Activated T-cell treated with anti-CD3 and anti-CD28 coated beads for 1 hour (primary cell): Measurements from ENCODE around the gene CS.
A peak's percentile ranks its signal among the peaks of the same experiment; 100 is the strongest.
"Not testable (repeated sequence)": the region's sequence is repeated elsewhere in the genome, so short reads cannot be mapped to it uniquely, and the experiment has no call there.

Experiments
- DNase-seq: peaks from one replicate; pipeline ENCODE4 v3.0.0-alpha.2; 2020; ENCODE audit warnings: low read depth

Gene CS

DNA sequence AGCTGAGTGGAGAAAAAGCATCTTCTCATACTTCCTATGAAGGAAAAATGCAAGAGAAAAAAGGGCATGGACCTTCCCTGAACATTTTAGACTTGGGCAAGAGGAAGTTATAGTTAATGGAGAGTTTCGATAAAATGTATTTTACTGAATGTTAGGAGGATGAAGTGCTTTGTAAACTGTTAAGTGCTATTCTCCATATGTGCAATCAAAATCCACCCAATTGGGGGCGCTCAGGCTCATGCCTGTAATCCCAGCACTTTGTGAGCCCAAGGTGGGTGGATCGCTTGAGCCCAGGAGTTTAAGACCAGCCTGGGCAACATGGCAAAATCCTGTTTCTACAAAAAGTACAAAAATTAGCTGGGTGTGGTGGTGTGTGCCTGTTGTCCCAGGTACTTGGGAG is 17.5 kb upstream of the CS start:
- DNase-seq = no peak

DNA sequence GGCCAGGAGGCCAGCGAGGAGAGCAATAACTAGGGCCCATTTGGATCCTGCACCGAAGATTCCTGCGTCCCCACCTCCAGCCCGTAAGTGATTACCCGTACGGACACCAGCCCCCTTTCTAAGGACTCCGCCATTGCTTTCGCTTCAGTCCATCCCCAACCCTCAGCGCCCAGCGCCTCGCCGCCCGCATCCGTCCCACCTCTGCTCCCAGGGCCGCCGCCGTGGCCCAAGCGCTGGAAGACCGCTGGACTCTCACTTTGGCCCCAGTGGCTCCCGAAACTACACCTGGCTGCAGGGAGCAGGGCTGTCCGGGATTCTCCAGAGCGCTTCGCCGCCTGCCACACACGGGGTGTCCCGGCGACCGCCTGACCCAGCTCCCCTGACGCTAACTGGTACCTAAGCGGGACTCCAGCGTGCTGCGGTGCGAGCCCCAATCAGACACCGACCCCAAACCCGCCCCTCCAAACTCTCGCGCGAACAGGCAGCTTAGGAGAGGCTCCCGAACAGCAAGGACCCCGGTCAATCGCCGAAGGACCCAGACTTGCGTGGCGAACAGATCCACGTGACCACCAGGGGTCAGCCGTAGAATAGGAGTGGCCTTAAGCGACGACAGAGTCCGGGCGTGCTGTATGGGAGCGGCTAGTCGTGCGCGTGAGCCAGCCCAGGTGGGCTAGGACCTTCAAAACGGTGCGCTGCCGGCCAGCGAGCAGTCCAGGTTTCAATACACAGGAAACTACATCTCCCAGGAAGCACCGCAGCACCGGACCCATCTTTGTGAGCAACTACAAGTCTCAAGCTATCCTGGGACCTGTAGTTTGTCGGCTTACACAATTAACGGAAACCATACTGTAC is 15.7 kb upstream of the CS start, which contains the start of gene CNPY2:
Gene CNPY2 (minus strand): TSS at position 367 of the 852 bp plus-strand sequence. CDS start 771 bp downstream, outside the sequence.
- peak; percentile 87 for DNase-seq

DNA sequence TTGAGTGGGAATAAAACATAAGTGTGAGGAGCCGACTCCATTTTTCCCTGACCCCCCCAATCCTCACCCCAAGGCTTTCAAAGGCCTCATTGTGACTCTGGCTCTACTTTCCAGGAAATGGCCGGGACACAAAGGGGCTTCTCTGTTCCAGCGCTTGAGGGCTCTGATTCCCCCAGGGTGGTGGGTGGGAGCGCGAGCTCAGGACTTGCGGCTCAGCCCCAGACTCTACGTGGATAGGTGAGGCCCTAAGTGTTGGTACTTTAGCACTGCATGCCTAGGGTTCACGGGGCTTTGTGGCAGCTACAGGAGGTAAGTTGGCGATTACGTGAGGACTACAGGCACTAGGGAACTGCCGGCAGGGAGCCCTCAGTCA is 15.1 kb upstream of the CS start:
- no peak for DNase-seq

DNA sequence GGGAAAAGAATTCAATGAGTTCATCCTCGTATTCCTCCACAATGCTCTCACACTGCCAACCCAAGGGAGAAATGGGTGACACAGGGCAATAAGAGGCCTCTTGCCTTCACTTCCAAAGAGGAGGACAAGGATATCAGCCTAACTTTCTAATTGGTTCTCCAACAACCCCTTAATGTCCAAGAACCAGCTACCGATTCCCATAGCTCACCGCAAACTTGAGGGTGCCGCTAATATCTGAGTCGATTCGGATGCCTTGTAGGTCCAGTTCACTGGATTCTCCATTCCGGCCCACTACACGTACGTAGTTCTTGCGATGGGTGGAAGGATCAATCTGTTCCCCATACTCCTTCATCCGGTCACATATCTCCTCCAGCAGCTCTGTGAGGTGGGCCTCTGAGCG is 10.9 kb upstream of the CS start:
- DNase-seq = no peak

DNA sequence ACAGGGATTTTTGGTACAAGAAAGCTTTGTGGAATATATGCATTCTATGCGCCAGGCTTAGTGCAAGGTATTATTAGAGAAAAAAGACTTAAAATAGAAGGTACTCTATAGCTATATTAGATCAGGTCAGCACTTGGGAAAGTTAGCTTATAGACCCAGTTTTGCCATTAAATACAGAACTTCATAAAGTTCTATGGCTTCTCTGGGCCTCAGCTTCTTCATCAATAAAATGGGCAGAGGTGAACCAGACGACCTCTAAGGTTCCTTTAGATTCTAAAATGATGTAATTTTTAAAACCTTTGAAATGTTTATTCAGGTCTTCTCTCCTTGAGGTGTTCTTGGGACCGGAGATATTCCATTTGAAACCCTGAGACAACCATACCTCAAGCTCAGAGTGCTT is 8.6 kb upstream of the CS start:
- no peak for DNase-seq

DNA sequence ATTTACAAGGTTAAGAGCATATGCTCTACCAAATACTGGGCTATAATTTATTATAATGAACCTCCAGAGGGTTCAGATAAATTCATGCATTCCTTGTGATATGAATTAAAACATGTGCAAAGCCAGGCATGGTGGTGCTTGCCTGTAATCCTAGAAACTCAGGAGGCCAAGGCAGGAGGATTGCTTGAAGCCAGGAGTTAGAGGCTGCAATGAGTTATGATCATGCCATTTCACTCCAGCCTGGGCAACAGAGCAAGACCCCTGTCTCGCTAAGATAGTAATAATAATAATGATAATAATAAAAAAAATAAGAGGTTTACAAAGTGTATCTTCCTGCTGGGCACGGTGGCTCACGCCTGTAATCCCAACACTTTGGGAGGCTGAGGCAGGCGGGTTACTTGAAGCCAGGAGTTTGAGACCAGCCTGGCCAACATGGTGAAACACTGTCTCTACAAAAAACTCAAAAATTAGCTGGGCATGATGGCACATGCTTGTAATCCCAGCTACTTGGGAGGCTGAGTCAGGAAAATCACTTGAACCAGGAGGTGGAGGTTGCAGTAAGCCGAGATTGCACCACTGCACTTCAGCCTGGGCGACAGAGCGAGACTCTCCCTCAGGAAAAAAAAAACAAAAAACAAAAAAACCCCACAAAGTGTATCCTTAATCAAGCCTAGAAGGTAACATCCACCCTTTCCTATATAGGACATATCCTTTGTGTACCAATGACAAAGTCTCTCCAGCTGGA is 7.3 kb upstream of the CS start:
- DNase-seq = no peak

DNA sequence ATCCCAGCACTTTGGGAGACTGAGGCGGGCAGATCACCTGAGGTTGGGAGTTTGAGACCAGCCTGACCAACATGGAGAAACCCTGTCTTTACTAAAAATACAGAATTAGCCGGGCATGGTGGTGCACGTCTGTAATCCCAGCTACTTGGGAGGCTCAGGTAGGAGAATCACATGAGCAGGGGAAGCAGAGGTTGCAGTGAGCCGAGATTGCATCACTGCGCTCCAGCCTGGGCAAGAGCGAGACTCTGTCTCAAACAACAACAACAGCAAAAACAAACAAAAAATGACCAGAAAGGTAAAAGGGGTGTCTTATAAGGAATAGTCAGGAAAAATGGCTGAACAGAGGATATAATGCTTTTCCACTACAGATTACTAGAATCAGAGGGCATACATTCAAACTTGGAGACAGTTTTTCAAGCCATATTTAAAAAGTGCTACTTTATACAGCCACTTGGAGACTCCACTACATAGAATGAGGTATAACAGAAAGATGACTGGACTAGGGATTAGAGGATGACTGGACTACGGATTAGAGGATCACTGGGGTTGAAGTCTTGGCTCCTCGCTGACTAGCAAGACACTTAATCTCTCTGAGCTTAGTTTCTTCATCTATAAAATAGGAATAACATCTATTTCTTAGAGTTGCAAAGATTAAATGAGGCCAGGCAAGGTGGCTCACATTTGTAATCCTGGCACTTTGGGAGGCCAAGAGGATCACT is 4.9 kb upstream of the CS start:
- no peak for DNase-seq

DNA sequence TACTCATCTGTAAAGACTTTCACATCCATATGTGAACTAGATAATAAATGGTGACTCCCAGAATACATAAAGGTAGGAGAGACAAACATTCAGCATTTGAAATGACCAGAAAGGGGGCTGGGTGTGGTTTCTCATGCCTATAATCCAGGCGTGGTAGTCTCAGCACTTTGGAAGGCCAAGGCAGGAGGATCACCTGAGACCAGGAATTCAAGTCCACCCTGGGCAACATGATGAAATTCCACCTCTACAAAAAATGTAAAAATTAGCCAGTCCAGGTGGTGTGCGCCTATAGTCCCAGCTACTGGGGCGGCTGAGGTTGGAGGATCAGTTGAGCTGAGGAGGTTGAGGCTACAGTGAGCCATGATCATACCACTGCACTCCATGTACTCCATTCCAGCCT is 4.1 kb upstream of the CS start:
- DNase-seq = no peak

DNA sequence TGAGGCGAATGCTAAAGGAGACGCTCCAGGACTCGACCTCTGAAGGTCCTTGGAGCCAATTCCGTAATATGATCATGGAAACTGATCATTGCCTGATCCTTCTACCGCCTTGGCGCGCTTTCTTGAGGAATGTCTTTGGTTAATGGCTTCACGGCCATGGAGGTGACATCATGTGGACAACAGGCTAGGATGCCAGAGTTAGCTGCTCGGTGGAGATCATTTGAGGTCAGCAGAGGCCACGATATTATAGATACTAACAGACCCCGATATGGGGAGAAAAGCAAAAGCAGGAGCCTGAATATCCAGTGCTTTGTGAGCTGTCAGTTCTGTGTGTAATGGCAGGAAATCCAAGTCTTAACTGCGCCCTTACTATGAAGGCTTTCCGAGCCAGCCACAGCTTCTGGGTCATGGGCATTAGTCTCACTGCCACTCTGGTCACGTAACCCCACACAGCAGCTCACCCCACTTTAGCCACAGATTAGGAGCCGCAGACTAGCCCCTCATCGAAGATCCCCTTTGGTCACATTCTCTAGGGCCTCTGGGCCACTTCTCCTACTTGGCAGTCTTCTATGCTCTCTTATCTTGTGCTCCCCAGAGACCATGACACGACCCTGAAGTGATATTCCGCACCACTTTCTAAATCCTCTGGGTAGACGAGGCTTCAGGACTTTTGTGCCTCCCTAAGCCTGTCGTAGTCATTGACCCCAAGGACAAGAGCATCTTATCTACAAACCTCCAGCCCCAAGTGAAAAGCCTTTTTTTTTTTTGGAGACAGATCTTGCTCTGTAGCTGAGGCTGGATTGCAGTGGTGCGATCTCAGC is 724 bp upstream of the CS start:
- DNase-seq = no peak

DNA sequence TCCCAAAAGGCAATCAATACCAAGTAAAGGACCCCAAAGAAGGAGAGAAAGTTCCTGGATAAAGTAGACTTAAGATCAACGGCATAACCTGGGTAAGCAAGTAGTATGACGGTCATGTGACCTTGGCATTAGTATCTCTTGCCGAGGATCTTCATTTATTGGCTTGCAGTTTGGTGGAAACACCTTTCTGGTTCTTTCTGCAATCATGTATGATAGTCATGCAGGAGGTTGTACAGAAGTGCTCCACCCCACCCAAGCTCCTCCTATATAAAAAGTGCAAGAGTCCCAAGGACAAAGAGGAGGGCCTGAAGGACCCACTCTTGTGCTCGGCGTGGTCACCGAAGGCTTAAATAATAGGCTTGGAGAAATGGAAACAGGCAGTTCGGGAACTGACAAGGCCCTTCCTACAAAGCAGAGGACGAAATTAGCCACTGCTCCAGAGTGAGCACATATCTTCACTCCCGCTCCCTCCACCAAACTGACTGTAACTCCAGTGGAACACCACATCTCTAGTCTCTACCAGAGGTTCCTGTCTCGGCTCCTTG is 750 bp downstream of the CS start:
- DNase-seq = no peak

DNA sequence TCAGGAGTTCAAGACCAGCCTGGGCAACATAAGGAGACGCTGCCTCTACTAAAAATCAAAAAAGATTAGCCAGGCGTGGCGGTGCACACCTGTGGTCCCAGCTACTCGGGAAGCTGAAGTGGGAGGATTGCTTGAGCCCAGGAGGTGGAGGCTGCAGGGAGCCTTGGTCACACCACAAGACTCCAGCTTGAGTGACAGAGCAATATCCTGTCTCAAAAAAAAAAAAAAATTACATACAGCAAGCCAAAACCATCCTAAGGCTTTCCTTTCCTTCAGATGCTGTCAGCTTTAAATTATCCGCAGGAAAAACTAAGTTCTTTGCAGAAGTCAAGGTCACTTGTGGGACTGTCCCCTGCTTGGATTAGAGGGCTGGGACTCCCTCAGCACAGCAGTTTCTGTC is 1.3 kb downstream of the CS start:
- no peak for DNase-seq

DNA sequence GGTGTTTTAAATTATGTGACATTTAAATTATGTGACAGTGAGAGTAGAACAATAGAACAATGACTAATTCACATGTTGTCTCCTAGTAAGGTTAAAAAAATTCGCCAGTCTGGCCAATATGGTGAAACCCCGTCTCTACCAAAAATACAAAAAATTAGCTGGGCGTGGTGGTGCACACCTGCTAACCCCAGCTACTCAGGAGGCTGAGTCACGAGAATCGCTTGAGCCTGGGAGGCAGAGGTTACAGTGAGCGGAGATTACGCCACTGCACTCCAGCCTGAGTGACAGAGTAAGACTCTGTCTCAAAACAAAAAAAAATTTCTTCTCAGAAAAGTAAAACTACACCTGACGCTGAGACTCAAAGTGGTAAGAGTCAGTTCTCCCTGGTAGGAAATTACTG is 2.7 kb downstream of the CS start:
- no peak for DNase-seq

DNA sequence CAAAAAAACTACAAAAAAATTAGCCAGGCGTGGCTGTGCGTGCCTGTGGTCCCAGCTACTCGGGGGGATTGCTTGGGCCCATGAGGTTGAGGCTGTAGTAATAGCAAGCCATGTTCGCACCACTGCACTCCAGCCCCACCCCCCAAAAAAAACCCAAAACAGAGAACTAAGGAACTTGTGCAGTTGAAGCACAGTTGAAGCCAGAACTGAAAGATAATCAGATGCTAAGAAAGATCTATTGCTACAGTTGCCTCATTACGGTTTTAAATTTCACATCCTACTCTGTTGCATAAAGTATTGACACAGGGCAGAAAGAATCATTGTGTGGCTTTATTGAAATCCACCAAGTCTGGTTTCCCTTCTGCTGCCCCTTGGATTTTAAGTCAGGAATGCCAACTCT is 3.8 kb downstream of the CS start:
- no peak for DNase-seq

DNA sequence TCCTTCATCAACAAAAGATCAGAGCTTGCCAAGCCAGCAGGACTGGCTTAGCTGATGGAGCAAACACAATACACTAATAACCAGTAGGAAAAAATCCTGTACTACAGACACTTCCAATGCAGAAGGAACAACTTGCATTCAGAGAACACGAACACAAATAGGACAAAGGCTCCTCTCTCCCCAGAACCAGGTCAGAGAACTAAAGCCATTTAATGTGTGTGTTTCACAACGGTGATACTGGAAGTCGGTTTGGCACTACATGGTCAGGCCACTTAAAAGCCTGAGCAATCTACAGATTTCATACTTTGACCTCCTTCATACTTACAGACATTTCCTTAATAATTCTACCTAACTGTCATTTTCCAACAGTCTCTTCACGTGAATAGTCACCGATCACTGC is 6.3 kb downstream of the CS start:
- DNase-seq = no peak

DNA sequence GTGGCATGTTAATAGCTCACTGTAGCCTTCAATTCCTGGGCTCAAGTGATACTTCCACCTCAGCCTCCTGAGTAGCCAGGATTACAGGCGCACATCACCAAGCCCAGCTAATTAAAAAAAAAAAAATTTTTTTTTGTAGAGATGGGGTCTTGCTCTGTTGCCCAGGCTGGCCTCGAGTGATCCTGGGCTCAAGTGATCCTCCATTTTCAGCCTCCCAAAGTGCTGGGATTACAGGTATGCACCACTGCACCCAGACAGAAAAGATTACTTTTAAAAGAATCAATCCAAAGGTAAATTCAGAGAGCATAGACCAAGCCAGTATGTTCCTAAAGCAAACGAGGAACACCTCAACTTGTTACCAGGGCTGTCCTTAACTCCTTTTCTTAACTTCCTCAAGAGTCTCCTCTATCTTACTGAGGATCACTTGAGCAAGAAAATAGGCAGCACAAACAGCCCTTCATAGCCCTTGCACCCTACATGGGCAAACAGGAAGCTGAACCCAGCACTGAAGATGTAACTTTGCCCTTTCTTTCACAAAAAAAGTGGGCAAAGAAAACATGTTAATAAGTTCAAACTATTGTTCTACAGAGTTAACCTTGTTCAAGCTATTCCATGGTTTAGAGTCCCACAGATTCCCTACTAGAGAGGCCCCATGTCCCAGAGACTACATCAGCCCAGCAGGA is 11.3 kb downstream of the CS start:
- no peak for DNase-seq

DNA sequence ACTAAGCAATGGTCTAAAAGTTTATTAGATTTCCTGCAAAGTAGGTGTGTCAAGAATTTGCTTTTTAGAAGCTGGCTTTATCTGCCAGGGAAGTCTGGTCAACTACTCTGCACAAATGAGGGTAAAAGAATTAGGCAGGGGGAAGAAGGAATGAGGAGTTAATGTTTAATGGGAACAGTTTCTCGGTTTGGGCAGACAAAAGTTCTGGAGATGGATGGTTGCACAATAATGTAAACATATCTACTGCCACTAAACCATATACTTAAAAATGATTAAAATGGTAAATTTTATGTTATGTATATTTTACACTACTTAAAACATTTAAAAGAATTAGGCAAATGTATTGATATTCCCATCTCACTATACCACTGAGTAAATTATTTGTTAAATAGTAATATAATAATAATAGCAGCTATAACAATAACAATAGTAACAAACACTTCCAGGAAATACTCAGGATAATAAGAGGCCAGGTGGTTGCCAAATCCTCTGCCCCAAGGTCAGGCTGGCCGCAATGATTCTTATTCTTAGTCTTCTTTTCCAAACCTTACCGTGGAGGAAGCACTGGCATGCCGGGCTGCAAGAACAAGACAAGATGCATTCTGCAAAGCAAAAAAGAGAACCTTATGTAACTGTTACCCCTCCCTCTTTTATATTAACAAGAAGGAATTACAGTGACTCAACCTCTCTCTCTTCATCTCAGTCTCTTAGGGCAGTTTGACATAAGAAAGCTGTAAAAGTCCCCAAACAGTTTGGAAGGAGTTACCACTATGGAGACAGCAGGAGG is 13.9 kb downstream of the CS start:
- no peak for DNase-seq

DNA sequence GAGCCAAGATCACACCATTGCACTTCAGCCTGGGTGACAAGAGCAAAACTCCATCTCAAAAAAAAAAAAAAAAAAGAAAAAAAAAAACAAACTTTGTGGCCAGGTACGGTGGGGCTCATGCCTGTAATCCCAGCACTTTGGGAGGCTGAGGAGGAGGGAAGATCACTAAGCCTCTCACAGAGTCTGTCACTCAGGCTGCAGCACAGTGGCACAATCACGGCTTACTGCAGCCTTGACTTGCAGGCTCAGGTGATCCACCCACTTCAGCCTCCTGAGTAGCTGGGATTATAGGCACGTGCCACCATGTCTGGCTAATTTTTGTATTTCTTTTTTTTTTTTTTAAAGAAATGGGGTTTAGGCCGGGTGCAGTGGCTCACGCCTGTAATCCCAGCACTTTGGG is 15.9 kb downstream of the CS start:
- not testable (repeated sequence) for DNase-seq

DNA sequence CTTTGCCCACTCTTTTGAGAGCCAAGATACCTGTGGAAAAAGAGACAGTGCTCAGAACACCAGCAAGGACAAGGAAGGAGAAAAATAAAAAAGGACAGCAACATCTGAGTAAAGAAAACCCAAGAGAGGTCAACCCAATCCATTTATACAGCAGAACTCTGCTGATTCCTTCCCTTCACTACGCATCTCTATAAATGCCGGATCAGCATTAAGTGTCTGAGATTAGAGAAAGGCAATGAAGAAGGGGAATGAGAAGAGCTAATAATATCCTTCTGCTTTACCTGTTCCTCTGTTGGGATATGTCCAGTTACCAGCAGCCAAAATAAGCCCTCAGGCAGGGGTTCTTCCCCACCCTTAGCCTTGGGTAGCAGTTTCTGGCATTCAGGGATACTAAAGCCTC is 17.6 kb downstream of the CS start:
- DNase-seq = no peak

DNA sequence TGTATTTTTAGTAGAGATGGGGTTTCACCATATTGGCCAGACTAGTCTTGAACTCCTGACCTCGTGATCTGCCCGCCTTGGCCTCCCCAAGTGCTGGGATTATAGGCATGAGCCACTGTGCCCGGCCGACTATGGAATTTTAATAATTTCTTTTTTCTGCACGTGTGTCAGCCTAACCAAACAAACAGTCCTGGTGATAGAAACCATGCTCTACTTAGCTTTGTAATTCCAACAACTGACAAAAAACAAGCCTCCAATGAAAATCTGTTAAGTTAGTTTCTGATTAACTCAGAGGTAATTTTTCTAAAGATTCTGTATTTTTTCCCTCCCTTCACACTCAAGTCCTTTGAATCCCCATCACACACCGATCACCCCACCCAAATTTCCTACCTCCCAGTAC is 18.1 kb downstream of the CS start:
- no peak for DNase-seq

DNA sequence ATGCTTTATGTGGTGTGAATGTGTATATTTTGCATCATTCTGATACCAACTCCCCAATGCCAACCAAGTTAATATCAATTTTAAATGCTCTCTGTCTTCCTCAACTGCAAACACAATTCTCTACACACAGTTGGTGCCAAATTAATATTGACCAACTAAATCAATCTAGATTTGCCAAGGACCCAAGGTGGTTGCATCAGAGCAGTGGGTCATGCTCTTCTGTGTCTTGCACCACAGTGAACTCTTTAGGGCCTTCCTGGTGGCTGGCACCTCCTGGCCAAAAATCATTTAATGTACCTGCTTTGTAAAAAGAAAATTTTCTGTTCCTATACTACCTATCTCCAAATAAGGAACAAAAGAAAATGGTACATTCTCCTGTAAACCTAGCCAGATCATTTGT is 19.3 kb downstream of the CS start:
- no peak for DNase-seq
